Suprapubic skin (tissue), 4 donors: ENCODE results near the gene APIP. TPM values are rescaled to one million over a fixed set of nuclear protein-coding genes. Genes with fewer than 3 reads are reported as not detected.
"Not testable (repeated sequence)": the region's sequence is repeated elsewhere in the genome, so short reads cannot be mapped to it uniquely, and the experiment has no call there.

Experiments
- DNase-seq, 2 donors: peaks; one replicate each; pipeline ENCODE4 v3.0.0-alpha.2; 2019; ENCODE audit warnings: low spot score in 2 of 2
- H3K27ac ChIP-seq: fragments of 200-600 bp; sonication (generic); one replicate; pipeline ENCODE4 v1.5.1; 2019
- H3K27me3 ChIP-seq: fragments of 200-600 bp; sonication (generic); one replicate; pipeline ENCODE4 v1.5.1; 2019
- H3K36me3 ChIP-seq: fragments of 200-600 bp; sonication (generic); one replicate; pipeline ENCODE4 v1.5.1; 2019
- H3K4me1 ChIP-seq: fragments of 200-600 bp; sonication (generic); one replicate; pipeline ENCODE4 v1.5.1; 2019
- H3K4me3 ChIP-seq: fragments of 200-600 bp; sonication (generic); one replicate; pipeline ENCODE4 v1.5.1; 2019; ENCODE audit warnings: mild to moderate bottlenecking
- H3K9me3 ChIP-seq: fragments of 200-600 bp; sonication (generic); one replicate; pipeline ENCODE4 v1.5.1; 2019
- EP300 ChIP-seq: sonication (generic); formaldehyde crosslinking; IDR thresholded peaks from one replicate; pipeline ENCODE4 v1.6.1; 2017; ENCODE audit warnings: antibody characterized with exemption
- POLR2A ChIP-seq, 2 donors: fragments of 450-650 bp; IDR thresholded peaks; one replicate each; pipeline ENCODE4 v1.6.1; 2017; ENCODE audit warnings: antibody characterized with exemption in 2 of 2, mild to moderate bottlenecking in 2 of 2, moderate library complexity in 2 of 2
- POLR2AphosphoS5 ChIP-seq, 3 donors: sonication (generic); formaldehyde crosslinking; IDR thresholded peaks; one replicate each; pipeline ENCODE4 v1.6.1; 2017; ENCODE audit warnings: antibody characterized with exemption in 3 of 3
- WGBS: methylation state at CpG from one replicate; pipeline ENCODE4 v1.1.5; 2018; 5-methylcytosine and 5-hydroxymethylcytosine counted together
- total RNA-seq, 4 donors: library from RNA; depleted of rRNA; stranded (reverse); fragments of >200 nt; gene quantifications; one replicate each; pipeline ENCODE4 v1.1.0, GENCODE V29; 2016
- TF ChIP-seq, protein P1 (sequence below), 2 donors: fragments of 200-600 bp in 1 of 2; fragments of 450-650 bp in 1 of 2; sonication (generic) in 1 of 2; IDR thresholded peaks; one replicate each; pipeline ENCODE4 v1.5.1; 2016 to 2019; ENCODE audit warnings: antibody characterized with exemption in 2 of 2, mild to moderate bottlenecking in 1 of 2, moderate library complexity in 1 of 2

The APIP gene
- total RNA-seq, 4 donors from 2014 or later: 12.3 to 21.5 (median 19.4) TPM

DNA sequence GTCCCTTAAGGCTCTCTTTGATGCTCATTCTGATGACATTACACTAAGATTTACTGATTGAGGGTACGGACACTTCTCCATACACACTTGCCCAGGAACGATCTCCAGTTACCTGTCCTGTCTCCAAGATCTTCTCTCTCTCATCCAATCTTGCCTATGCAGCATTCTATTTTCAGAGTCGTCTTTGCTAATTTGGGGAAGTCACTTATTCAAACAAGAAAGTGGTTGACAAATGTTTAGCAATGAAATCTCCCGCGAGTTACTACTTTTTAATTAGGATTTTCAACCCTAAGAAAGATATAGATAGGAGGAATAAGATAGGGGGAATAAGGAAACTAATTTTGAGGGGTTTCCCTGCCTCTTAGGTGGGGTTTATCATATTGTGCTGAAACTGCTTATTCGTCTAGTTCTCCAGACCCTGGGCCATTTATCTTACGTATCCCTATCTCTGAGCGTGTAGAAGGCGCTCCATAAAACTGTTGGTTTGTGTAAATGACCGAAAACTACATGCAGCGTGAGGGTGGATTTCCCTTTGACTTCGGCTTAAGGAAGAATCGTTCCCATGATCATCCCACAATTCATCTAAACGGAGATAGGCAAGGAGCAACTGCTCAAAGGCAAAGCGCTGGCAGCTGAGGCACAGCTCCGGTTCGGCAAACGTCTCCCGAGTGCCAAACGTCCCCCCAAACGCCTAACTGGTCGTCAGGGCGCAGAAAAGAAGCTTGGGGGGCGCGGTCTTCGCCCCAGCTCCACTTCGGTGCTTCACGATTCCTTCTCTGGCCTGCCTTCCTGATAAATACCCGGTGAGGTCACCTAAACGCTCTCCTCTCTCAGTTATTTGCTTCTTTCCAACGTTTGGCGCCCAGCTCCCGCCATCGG lies 804 bp downstream of the APIP start:
- Histone ChIP-seq H3K27me3 (no peaks in the 10 kb centered on the region), H3K27ac (peak overlapping the region; percentile 98), H3K9me3 (no peaks in the 10 kb centered on the region), H3K4me1 (peaks cover 33% of the 10 kb centered on the region), H3K4me3 (peak overlapping the region; percentile 95), H3K36me3 (no peaks in the 10 kb centered on the region)
- 11% methylated on average over 17 of the region's 34 CpGs for WGBS
- DNase-seq: no peak
- TF ChIP-seq, protein P1, sequence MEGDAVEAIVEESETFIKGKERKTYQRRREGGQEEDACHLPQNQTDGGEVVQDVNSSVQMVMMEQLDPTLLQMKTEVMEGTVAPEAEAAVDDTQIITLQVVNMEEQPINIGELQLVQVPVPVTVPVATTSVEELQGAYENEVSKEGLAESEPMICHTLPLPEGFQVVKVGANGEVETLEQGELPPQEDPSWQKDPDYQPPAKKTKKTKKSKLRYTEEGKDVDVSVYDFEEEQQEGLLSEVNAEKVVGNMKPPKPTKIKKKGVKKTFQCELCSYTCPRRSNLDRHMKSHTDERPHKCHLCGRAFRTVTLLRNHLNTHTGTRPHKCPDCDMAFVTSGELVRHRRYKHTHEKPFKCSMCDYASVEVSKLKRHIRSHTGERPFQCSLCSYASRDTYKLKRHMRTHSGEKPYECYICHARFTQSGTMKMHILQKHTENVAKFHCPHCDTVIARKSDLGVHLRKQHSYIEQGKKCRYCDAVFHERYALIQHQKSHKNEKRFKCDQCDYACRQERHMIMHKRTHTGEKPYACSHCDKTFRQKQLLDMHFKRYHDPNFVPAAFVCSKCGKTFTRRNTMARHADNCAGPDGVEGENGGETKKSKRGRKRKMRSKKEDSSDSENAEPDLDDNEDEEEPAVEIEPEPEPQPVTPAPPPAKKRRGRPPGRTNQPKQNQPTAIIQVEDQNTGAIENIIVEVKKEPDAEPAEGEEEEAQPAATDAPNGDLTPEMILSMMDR (IDR thresholded peaks at IDR 0.05): no peak
- no peak for TF ChIP-seq POLR2AphosphoS5 (IDR thresholded peaks at IDR 0.05)
- TF ChIP-seq EP300: no peak
- no peak for TF ChIP-seq POLR2A (IDR thresholded peaks at IDR 0.05)

GRCh38 chr11:34913556-34913955 lies 2.6 kb downstream of the APIP start:
- not testable (repeated sequence) for H3K27ac ChIP-seq, H3K27me3 ChIP-seq, H3K4me3 ChIP-seq, H3K36me3 ChIP-seq, DNase-seq, H3K9me3 ChIP-seq
- H3K4me1 ChIP-seq: peaks cover 33% of the 10 kb centered on the region
- 92% methylated on average over 10 of the region's 10 CpGs for WGBS

DNA sequence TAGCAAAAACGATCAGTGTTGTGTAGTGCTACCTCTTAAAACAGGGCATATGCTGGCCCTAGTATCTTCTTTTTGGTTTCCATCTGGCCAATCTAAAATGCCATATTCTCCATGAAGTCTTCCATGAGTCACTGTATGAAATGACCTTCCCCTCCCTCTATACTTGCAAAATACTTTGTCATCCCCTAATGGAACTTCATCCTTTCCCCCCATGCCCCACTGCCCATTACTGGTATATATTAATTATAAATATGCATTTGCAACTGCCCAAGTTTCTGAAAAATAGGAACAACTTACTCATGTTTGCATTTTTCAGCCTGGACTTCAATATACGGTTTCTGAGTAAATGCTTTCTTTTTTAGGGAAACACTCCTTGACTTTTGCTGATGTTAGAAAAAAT lies 4.5 kb downstream of the APIP start:
- Histone ChIP-seq H3K4me3 (no peak overlapping the region), H3K27ac (no peak overlapping the region), H3K4me1 (peaks cover 15% of the 10 kb centered on the region), H3K36me3 (no peaks in the 10 kb centered on the region), H3K9me3 (no peaks in the 10 kb centered on the region), H3K27me3 (no peaks in the 10 kb centered on the region)
- WGBS: 88% methylated on average over 2 of the region's 2 CpGs
- DNase-seq: no peak
- TF ChIP-seq, protein P1 (IDR thresholded peaks at IDR 0.05): peak in 1 of 2 donors; percentile 1
- TF ChIP-seq EP300 (no peak), POLR2AphosphoS5 (IDR thresholded peaks at IDR 0.05) (no peak), POLR2A (IDR thresholded peaks at IDR 0.05) (no peak)

DNA sequence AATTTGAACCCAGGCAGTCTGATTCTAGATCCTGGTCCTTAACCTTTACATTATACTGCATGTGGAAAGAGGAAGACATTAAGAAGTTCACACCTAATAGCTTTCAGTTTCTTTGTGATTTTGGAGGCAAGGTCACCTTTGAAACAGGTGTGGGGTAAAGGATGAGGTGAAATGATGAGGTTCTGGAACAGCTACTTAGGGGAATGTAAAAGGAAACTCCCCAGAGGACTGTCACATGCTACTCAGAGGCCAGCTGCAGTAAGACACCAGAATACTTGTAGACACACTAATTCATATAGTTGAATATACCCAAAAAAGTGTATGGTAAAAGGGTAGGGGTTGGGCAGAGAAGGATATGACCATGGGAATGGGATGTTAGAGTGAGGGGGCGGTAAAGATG lies 5.4 kb downstream of the APIP start:
- no peaks in the 10 kb centered on the region for H3K36me3 ChIP-seq
- no peaks in the 10 kb centered on the region for H3K9me3 ChIP-seq
- WGBS: 93% methylated on average over 1 of the region's 1 CpG
- no peaks in the 10 kb centered on the region for H3K27me3 ChIP-seq
- no peak overlapping the region for H3K27ac ChIP-seq
- no peak overlapping the region for H3K4me3 ChIP-seq
- H3K4me1 ChIP-seq: peaks cover 15% of the 10 kb centered on the region
- no peak for DNase-seq
- TF ChIP-seq, protein P1 (IDR thresholded peaks at IDR 0.05): no peak
- TF ChIP-seq POLR2AphosphoS5 (IDR thresholded peaks at IDR 0.05): no peak
- TF ChIP-seq EP300: no peak
- no peak for TF ChIP-seq POLR2A (IDR thresholded peaks at IDR 0.05)

- Histone ChIP-seq H3K4me3 (no peak overlapping the region), H3K9me3 (no peaks in the 10 kb centered on the region), H3K36me3 (no peaks in the 10 kb centered on the region), H3K27ac (no peak overlapping the region), H3K27me3 (no peaks in the 10 kb centered on the region), H3K4me1 (peaks cover 8% of the 10 kb centered on the region)
- WGBS: 58% methylated on average over 4 of the region's 4 CpGs
- DNase-seq: no peak
- no peak for TF ChIP-seq EP300
Measured at GRCh38 chr11:34909955-34910354, 6.2 kb downstream of the APIP start.

DNA sequence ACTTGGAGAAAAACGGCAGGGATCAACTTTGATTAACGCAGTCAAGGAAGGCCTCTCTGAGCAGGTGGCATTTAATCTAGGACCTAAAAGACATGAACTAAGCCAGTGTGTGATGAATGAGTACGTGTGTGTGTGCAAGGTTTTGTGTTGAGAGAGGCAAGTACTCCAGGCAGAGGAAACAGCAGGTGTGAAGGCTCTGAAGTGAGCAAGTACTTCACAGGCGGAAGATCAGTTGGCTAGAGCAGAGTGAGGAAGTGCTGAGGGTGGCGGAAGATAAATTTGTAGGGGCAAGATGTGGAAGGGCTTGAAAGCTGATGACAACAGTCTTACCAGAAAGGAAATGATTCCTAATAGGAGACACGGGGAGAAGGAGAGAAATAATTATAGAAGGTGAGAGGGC lies 6.8 kb downstream of the APIP start:
- TF ChIP-seq, protein P1 (IDR thresholded peaks at IDR 0.05): no peak
- TF ChIP-seq EP300 (no peak), POLR2AphosphoS5 (IDR thresholded peaks at IDR 0.05) (no peak), POLR2A (IDR thresholded peaks at IDR 0.05) (no peak)
- no peak overlapping the region for H3K4me3 ChIP-seq
- H3K36me3 ChIP-seq: no peaks in the 10 kb centered on the region
- H3K4me1 ChIP-seq: peaks cover 7% of the 10 kb centered on the region
- no peak for DNase-seq
- no peak overlapping the region for H3K27ac ChIP-seq
- no peaks in the 10 kb centered on the region for H3K9me3 ChIP-seq
- H3K27me3 ChIP-seq: no peaks in the 10 kb centered on the region
- WGBS: 81% methylated on average over 6 of the region's 6 CpGs
